ENCODE measurements around the gene RAD9A. TPM values are rescaled to one million over a fixed set of nuclear protein-coding genes. Genes with fewer than 3 reads are reported as not detected.

RAD9A gene
- total RNA-seq (2014; rRNA removed; shearing (Covaris generic)) = 9.4 and 11.7 TPM in 2 replicates

- peak within 1 kb of the TSS; percentile 70 for H3K4me3 ChIP-seq
- H3K36me3 ChIP-seq = peaks cover 4% of the 10 kb centered on the region; the same call in 1 of the 2 replicates
- no peaks in the 10 kb centered on the region for H3K27me3 ChIP-seq
- DNase-seq = peak; percentile 94 to 95
- H3K27ac ChIP-seq = peak within 1 kb of the TSS; percentile 76
- no peaks in the 10 kb centered on the region for H3K9me3 ChIP-seq (replicated peaks)
- no peaks in the 10 kb centered on the region for H3K4me1 ChIP-seq
These were observed at the start of gene RAD9A for GRCh38 chr11:67391304-67392182. Gene RAD9A, plus strand, starts transcription at chr11:67391986. Its CDS starts 59 bp downstream, at chr11:67392045.

DNA sequence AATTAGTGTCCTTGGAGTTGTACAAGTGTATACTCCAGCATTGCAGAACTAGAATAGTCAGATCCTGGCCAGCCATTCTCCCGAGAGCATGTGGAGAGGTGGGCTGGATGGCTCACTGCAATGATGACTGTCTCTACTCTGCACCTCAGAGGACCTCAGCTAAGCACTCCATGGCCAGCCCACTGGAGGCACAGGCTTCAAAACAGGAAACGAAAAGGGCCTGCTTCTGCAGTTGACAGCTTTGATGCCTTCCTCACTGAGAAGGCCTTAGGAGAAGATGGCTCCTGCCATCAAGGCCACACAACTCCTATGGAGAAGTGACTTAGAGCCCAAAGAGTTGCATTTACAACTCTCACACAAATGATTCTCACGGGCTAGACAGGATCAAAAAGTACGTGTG is 47.5 kb upstream of the RAD9A start:
- Histone ChIP-seq H3K36me3 (no peaks in the 10 kb centered on the region), H3K27me3 (no peaks in the 10 kb centered on the region), H3K4me3 (no peak overlapping the region), H3K4me1 (no peaks in the 10 kb centered on the region; the same call in 1 of the 2 replicates), H3K27ac (no peak overlapping the region), H3K9me3 (replicated peaks) (no peaks in the 10 kb centered on the region)
- DNase-seq = no peak

GRCh38 chr11:67345247-67345919 is 46.4 kb upstream of the RAD9A start:
- no peaks in the 10 kb centered on the region; the same call in 1 of the 2 replicates for H3K4me1 ChIP-seq
- H3K27ac ChIP-seq = no peak overlapping the region
- H3K27me3 ChIP-seq = no peaks in the 10 kb centered on the region
- H3K9me3 ChIP-seq (replicated peaks) = no peaks in the 10 kb centered on the region
- no peak overlapping the region for H3K4me3 ChIP-seq
- H3K36me3 ChIP-seq = no peaks in the 10 kb centered on the region
- no peak for DNase-seq

DNA sequence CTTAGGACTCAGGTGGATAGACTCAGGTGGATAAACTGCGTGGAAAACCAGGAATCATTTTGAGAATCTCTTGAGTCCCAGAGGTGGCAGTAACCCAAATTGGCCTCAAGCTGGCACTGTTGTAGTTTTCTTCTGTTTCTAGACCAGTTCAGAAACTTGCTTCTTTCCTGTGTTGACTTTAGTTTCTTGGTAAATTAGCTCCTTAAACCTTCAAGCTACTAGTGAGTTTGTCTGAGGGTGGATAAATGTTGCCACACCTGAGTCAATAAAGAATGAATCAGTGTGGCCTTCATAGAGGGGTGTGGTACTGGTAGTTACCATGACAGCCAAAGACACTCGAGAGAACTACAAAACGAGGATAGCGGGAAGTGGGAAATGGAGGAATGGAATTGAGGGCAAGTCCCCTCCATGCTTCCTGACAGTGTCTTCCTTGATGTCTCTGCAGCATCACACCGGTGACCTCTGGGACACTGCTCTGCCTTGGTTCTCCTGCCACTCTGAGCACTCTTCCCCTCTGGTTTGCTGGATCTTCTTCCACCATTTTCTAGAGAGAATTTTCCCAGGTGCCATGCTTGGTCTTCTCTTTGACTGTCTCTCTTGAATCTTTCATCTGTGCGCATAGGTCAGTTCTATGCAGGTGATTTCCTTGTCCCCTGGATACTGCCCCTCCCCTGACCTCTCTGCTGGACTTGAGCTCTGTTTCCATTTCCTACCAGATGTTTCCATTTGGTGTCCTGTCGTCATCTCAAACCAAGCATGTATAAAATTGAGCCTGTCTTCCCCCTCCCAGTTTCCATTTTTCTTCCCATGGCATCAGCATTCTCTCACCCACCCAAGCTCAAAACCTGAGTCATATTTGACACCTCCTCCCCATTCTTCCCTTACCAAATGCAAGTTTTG is 45.6 kb upstream of the RAD9A start:
- Histone ChIP-seq H3K36me3 (no peaks in the 10 kb centered on the region), H3K27ac (no peak overlapping the region), H3K4me1 (no peaks in the 10 kb centered on the region; the same call in 1 of the 2 replicates), H3K9me3 (replicated peaks) (no peaks in the 10 kb centered on the region), H3K4me3 (no peak overlapping the region), H3K27me3 (no peaks in the 10 kb centered on the region)
- peak in 1 of 2 experiments; percentile 56 for DNase-seq

DNA sequence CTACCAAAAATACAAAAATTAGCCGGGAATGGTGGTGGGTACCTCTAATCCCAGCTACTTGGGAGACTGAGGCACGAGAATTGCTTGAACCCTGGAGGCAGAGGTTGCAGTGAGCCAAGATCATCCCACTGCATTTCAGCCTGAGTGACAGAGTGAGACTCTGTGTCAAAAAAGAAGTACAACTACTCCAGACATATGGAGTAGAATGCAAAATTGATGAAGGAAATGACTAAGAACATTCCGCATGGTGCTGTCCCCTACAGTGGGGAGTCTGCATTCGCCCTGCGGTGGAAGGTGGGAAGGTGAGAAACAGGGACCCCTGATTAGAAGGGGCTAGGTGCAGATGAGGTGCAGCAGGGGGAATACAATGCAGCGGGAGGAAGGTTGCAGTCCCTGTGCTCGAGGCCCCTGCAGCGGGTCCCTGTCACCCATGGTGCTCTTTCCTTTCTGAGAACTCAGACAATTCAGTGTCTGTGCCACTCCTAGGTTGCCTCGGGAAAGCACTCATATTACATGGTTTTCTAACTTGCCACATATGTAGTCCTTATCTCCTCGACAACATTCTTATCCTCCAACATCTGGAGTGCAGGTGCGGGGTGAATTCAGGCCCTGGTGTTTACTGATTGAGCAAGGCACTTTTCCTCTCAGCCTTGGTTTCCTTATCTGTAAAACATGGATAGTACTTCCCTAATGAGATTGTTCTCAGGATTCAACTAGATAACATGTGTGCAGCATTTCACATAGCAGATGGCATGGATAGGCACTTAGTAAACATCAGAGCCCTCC is 43.6 kb upstream of the RAD9A start:
- H3K4me1 ChIP-seq = peaks cover 4% of the 10 kb centered on the region
- H3K27me3 ChIP-seq = no peaks in the 10 kb centered on the region
- no peak overlapping the region for H3K27ac ChIP-seq
- DNase-seq = no peak
- H3K4me3 ChIP-seq = no peak overlapping the region
- no peaks in the 10 kb centered on the region for H3K9me3 ChIP-seq (replicated peaks)
- no peaks in the 10 kb centered on the region for H3K36me3 ChIP-seq

DNA sequence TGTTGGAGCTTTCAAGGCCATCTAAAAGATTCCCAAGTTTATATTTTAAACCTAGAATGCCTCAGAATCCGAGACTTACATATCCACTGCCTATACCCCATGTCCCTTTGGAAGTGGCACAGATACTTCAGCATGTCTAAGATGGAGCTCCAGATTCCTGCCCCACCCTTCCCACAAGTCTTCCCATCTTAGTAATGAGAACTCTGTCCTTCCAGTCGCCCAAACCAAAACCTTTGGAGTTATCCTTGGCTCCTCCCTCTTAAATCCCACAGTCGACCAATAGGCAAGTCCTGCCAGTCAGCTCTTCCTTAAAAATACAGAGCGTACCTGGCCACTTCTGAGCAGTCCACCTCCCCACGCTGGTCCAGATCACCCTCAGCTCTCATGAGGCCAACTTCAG is 42.8 kb upstream of the RAD9A start:
- Histone ChIP-seq H3K36me3 (no peaks in the 10 kb centered on the region), H3K4me1 (peaks cover 7% of the 10 kb centered on the region), H3K4me3 (no peak overlapping the region), H3K27me3 (no peaks in the 10 kb centered on the region), H3K9me3 (replicated peaks) (no peaks in the 10 kb centered on the region), H3K27ac (no peak overlapping the region)
- DNase-seq = no peak

- Histone ChIP-seq H3K27me3 (no peaks in the 10 kb centered on the region), H3K36me3 (no peaks in the 10 kb centered on the region), H3K4me3 (no peak overlapping the region), H3K4me1 (peaks cover 10% of the 10 kb centered on the region), H3K27ac (no peak overlapping the region), H3K9me3 (replicated peaks) (no peaks in the 10 kb centered on the region)
- DNase-seq = no peak
These were observed 42.3 kb upstream of the RAD9A start for GRCh38 chr11:67349457-67349856.

- H3K27ac ChIP-seq = no peak overlapping the region
- peaks cover 13% of the 10 kb centered on the region for H3K4me1 ChIP-seq
- no peak for DNase-seq
- no peak overlapping the region for H3K4me3 ChIP-seq
- no peaks in the 10 kb centered on the region for H3K9me3 ChIP-seq (replicated peaks)
- no peaks in the 10 kb centered on the region for H3K36me3 ChIP-seq
- no peaks in the 10 kb centered on the region for H3K27me3 ChIP-seq
These were observed 41.8 kb upstream of the RAD9A start for GRCh38 chr11:67349928-67350465.

- H3K36me3 ChIP-seq = no peaks in the 10 kb centered on the region
- H3K27ac ChIP-seq = no peak overlapping the region; the same call in 1 of the 2 replicates
- peak overlapping the region; percentile 57; the same call in 1 of the 2 replicates for H3K4me3 ChIP-seq
- H3K27me3 ChIP-seq = no peaks in the 10 kb centered on the region
- peaks cover 28% of the 10 kb centered on the region for H3K4me1 ChIP-seq
- H3K9me3 ChIP-seq (replicated peaks) = no peaks in the 10 kb centered on the region
- DNase-seq = peak in 1 of 2 experiments; percentile 75
These were observed 40.3 kb upstream of the RAD9A start for GRCh38 chr11:67351275-67352005.

DNA sequence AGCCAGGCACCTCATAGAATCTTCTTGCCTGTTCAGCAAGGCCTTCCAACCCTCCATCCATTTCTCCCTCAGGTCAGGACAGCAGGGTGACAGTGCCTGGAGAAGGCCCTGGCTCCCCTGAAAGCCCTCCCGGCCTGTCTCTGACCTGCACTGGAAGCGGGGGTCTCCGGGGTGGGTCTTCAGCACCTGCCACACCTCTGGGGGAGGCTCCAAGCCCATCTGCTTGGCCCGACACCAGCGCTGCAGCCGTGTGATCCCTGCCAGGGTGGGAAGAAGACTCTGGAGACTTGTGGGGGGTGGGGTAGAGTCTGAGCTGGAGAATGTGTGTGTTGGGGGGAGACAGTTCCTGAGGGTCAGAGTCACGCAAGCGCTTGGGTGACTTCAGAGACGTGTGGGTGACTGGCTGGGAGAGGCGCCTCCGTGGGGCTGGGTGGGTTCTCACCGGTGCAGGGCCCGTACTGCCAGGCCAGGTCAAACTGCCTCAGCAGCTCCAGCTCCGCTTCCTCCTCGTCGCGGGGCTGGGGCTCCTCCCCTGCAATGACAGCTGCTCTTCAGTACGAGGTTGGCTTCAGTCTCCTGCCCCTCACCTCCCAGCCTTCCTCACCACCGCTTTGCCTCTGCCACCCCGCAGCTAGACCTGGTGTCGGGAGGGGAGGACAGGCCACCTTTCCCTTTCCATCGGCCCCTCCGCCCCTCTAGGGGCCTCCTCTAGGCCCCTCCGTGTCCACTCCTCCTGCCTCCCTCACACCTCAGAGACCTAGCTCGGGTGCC is 39.1 kb upstream of the RAD9A start:
- Histone ChIP-seq H3K27ac (peak overlapping the region; percentile 100), H3K36me3 (no peaks in the 10 kb centered on the region), H3K4me3 (peak overlapping the region; percentile 57), H3K27me3 (no peaks in the 10 kb centered on the region), H3K4me1 (peaks cover 38% of the 10 kb centered on the region), H3K9me3 (replicated peaks) (no peaks in the 10 kb centered on the region)
- no peak for DNase-seq

GRCh38 chr11:67353317-67354074 is 38.3 kb upstream of the RAD9A start, which contains the start of gene POLD4:
Gene POLD4, minus strand, starts transcription at chr11:67353546. Its CDS starts 147 bp downstream, at chr11:67353399.
- Histone ChIP-seq H3K9me3 (replicated peaks) (no peaks in the 10 kb centered on the region), H3K27me3 (no peaks in the 10 kb centered on the region), H3K4me1 (peaks cover 38% of the 10 kb centered on the region), H3K36me3 (no peaks in the 10 kb centered on the region), H3K4me3 (peak within 1 kb of the TSS; percentile 57), H3K27ac (peak within 1 kb of the TSS; percentile 100)
- DNase-seq = peak; percentile 99
